SK-N-SH treated with all-trans-retinoic acid at 6 μM for 48 hours (cell line): ENCODE data around the gene KRT73.

Experiments used
- ARNTL ChIP-seq: fragments of 450-650 bp; formaldehyde crosslinking; IDR thresholded peaks from 2 replicates; pipeline ENCODE4 v1.5.0; 2020; ENCODE audit warnings: low read depth, mild to moderate bottlenecking, moderate library complexity, borderline replicate concordance
- CSDC2 ChIP-seq: fragments of 250-450 bp; sonication (Bioruptor Pico); IDR thresholded peaks from 2 replicates; pipeline ENCODE4 v1.5.0; 2020; ENCODE audit warnings: mild to moderate bottlenecking, moderate library complexity
- RARB ChIP-seq: fragments of 250-450 bp; sonication (Bioruptor Pico); IDR thresholded peaks from 2 replicates; pipeline ENCODE4 v1.8.0; 2021; ENCODE audit warnings: mild to moderate bottlenecking, moderate library complexity
- TCF4 ChIP-seq: fragments of 250-450 bp; sonication (Bioruptor Pico); IDR thresholded peaks from 2 replicates; pipeline ENCODE4 v1.8.0; 2021; ENCODE audit warnings: mild to moderate bottlenecking, moderate library complexity, borderline replicate concordance
- ZFP3 ChIP-seq: fragments of 250-450 bp; sonication (Bioruptor Pico); IDR thresholded peaks from 2 replicates; pipeline ENCODE4 v1.5.0; 2020; ENCODE audit warnings: mild to moderate bottlenecking, moderate library complexity
- ZNF70 ChIP-seq: fragments of 450-650 bp; formaldehyde crosslinking; IDR thresholded peaks from 2 replicates; pipeline ENCODE4 v1.5.0; 2020; ENCODE audit warnings: mild to moderate bottlenecking, moderate library complexity
- TF ChIP-seq, protein P1 (sequence below): fragments of 250-450 bp; sonication (Bioruptor Pico); IDR thresholded peaks from 2 replicates; pipeline ENCODE4 v1.8.0; 2020; ENCODE audit warnings: mild to moderate bottlenecking, moderate library complexity, borderline replicate concordance

DNA sequence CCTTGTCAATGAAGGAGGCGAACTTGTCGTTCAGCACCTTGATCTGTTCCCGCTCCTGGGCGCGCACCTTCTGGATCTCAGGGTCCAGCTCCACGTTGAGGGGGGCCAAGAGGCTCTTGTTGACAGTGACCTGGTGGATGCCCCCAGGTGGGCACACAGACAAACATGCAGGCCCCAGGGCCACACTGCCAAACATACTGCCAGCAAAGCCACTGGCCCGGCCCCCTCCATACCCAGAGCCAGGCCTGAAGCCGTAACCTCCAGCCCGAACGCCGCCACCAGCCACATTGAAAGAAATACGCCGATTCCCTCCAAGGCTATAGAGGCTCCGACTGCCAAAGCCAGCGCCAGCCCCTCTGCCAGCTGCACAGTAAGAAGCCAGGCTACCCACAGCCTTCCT lies 45.1 kb downstream of the KRT73 start:
- no peak for TF ChIP-seq ZNF70
- TF ChIP-seq, protein P1, sequence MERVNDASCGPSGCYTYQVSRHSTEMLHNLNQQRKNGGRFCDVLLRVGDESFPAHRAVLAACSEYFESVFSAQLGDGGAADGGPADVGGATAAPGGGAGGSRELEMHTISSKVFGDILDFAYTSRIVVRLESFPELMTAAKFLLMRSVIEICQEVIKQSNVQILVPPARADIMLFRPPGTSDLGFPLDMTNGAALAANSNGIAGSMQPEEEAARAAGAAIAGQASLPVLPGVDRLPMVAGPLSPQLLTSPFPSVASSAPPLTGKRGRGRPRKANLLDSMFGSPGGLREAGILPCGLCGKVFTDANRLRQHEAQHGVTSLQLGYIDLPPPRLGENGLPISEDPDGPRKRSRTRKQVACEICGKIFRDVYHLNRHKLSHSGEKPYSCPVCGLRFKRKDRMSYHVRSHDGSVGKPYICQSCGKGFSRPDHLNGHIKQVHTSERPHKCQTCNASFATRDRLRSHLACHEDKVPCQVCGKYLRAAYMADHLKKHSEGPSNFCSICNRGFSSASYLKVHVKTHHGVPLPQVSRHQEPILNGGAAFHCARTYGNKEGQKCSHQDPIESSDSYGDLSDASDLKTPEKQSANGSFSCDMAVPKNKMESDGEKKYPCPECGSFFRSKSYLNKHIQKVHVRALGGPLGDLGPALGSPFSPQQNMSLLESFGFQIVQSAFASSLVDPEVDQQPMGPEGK (CRISPR knock-in tag), result no peak
- no peak for TF ChIP-seq ZFP3 (CRISPR knock-in tag)
- TF ChIP-seq ARNTL (CRISPR knock-in tag), result no peak
- no peak for TF ChIP-seq RARB (CRISPR knock-in tag)
- TF ChIP-seq CSDC2, result no peak
- TF ChIP-seq TCF4 (CRISPR knock-in tag), result no peak
